CD4-positive, alpha-beta T cell treated with Interleukin-6 at 100 ng/mL for 8 hours (primary cell): Measurements from ENCODE around the gene ADAM8.
"Not testable (repeated sequence)": the region's sequence is repeated elsewhere in the genome, so short reads cannot be mapped to it uniquely, and the experiment has no call there.

Source experiments
- DNase-seq: peaks from one replicate; pipeline ENCODE4 v3.0.0-alpha.2; 2020; ENCODE audit warnings: mixed read lengths, low spot score

ADAM8 gene

DNA sequence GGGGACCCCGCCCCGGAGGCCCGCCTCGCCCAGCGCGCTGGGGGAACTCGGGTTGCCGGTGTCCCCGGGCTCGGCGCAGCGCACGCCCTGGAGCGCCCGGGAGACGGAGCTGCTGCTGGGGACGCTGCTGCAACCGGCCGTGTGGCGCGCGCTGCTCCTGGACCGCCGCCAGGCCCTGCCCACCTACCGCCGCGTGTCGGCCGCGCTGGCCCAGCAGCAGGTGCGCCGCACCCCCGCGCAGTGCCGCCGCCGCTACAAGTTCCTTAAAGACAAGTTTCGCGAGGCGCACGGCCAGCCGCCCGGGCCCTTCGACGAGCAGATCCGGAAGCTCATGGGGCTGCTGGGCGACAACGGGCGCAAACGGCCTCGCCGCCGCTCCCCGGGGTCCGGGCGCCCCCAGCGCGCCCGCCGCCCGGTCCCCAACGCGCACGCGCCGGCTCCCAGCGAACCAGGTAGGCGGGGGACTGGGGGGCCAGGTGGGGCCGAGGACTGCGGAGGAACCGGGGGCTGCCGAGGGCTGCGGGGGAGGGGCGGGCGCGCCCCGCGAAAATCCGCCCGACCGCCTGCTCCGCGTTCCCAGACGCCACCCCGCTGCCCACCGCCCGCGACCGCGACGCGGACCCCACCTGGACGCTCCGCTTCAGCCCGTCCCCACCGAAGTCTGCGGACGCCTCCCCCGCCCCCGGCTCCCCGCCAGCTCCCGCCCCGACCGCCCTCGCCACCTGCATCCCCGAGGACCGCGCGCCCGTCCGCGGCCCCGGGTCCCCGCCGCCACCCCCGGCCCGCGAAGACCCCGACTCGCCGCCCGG, 46.1 kb downstream of the ADAM8 start:
- DNase-seq = no peak

DNA sequence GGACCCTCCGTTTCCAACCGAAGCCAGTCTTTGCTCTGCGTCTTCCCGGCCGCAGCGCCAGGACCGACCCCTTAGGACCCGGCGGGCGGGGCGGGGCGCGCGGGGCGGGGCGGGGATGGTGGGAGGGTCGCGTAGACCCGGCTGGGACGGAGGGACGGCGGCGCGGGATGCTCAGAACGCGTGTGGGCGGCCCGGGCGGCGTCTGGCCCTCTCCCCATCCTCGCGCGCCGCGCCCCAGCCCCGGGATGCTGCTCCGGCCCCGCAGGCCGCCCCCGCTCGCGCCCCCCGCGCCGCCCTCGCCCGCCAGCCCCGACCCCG, 46.7 kb downstream of the ADAM8 start, which contains the start of gene UTF1:
UTF1 (plus strand) TSS at position 174 of the 318 bp plus-strand sequence; CDS start at position 246, 72 bp downstream.
- DNase-seq = no peak

- DNase-seq = no peak
Measured at GRCh38 chr10:133229265-133230043, 47.2 kb downstream of the ADAM8 start.

GRCh38 chr10:133227256-133227655, 49.4 kb downstream of the ADAM8 start:
- DNase-seq = no peak

DNA sequence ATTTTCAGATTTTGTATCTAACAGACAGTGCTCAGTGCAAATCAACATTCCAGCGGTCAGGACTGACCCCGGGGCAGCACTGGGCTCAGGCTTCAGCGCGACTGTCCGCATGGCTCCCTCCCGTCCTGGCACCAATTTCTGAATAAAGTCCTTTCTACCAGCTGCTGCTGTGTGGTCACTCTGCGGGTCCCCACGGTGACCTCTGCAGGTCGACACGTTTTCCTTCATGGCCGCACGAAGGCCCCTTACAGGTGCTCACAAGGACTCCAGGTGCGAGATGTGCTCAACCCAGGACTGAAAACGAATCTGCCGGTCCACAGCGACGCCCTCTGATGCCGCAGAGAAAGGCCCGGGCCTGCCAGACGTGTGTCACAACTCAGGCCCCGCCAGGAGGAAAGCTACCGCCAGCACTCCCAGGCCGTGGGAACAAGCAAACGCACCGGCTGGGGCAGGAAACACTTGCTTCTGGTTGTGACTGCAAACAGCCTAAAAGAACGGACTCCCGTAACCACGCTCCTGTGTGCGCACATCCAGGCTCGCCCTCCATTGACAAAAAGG, 50.3 kb downstream of the ADAM8 start:
- no peak for DNase-seq

DNA sequence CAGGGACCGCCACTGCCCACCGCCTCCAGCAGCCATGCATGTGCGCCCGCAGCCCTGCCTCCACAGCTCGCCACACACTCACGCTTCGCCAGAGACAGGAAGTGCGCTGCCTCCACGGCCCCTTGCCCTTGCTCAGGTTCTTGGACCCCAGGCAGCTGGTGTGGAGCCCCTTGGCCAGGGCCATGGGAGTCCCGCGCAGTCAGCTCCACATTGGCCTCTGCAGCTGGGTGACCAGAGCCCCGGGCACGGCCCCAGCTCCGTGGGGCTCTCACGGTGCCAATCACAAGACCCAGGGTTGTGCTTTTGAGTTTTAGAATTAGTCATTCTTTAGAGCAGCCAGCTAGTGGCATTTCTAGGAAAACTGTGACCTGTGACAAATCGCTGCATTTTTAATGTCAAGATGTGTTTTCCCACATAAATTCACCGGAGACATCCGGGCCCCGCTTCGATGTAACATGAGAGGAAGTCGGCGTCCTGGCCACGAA, 50.9 kb downstream of the ADAM8 start:
- no peak for DNase-seq

GRCh38 chr10:133224756-133225372, 51.8 kb downstream of the ADAM8 start:
- DNase-seq = no peak

DNA sequence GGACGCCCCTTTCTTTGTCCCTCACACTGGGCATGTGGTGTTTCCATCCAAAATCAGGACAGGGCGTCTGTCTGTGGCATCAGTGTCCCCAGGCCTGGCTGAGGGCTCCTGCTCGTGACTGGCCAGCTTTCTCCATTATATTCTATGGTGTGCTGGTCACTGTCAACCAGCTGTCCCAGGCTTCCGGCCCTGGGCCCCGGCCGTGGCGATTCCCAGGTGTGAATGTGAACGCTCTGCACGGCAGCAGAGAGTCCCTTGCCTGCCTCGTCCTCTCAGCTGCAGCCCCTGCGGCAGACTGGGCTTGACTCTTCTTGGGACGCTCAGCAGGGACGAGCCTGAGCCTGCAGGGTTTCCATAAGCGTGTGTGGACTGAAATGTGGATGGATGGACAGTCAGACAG, 52.6 kb downstream of the ADAM8 start:
- DNase-seq = no peak

- DNase-seq = not testable (repeated sequence)
Measured at GRCh38 chr10:133221756-133222155, 54.9 kb downstream of the ADAM8 start.

DNA sequence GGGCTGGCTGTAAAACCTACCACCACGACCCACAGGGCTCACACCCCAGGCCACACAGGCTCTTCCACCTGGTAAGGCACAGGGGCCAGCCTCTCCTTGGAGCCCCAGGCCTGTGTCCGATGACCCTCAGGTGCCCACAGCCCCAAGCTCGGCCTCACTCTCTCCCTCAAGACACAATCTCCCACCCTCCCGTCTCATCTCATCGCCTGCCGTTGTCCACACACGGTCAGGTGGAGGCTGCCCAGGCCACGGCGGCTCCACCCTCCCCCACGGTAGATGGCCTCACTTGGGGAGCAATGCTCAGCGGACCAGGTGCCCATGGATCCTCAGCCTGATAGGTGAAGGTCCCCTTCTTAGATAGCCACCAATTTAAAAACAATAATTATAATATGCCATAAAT, 55.3 kb downstream of the ADAM8 start:
- no peak for DNase-seq

DNA sequence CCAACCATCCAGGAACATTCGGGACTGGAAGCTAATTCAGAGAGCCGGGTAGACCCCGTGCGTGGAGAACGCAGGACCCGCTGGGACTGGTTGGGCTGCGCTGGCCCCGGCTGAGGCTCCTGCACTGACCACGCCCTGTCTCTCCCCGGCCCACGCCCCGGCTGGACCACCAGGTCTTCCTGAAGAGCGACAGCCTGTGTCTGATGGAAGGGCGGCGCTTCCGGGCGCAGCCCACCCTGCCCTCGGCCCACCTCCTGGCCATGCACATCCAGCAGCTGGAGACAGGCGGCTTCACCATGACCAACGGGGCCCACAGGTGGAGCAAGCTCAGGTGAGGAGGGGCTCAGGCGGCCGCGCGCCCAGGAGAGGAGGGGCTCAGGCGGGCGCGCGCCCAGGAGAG, 56.9 kb downstream of the ADAM8 start:
- DNase-seq = no peak

DNA sequence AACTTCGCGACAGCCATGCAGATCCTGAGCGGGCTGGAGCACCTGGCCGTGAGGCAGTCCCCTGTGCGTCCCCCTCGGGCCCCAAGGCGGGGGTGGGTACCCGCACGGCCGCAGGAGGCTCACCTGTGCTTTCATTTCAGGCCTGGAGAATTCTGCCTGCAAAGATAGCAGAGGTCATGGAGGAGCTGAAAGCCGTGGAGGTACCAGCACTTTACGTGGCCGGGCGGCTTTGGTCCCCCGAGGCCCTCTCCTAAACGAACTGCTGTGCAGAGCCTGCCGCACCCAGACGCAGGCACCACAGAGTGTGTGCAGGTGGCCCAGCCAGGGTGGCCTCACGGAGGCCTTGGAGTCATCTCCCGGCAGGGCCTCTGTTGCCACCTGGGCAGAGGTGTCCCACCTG, 57.8 kb downstream of the ADAM8 start:
- no peak for DNase-seq

DNA sequence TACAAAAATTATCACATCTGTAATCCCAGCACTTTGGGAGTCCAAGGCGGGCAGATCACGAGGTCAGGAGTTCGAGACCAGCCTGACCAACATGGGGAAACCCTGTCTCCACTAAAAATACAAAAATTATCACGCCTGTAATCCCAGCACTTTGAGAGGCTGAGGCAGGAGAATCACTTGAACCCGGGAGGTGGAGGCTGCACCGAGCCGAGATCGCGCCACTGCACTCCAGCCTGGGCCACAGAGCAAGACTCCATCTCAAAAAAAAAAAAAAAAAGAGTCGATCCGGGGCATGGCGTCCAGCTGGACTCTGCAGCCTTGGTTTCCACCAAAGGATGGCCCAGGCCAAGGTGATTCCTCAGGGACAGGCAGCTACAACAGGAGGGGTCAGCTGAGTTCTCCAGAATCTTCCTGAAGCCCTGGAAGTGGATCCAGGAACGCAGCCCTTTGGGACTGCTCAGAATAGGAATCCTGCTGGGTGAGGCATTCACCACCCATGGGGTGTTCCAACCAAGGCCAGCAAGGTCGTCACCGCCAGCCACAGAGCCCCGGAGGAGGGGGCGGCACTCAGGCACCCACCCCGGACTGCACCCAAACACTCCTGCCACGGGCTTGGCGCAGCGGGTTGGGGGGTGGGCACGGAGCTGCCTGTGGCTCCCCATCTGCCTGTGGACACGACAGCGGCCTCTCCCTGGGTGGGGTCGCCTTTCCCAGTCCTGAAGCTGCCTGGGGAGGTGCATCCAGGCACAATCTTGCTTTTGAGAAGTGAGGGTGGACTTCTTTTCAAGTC, 58.7 kb downstream of the ADAM8 start:
- DNase-seq = no peak

DNA sequence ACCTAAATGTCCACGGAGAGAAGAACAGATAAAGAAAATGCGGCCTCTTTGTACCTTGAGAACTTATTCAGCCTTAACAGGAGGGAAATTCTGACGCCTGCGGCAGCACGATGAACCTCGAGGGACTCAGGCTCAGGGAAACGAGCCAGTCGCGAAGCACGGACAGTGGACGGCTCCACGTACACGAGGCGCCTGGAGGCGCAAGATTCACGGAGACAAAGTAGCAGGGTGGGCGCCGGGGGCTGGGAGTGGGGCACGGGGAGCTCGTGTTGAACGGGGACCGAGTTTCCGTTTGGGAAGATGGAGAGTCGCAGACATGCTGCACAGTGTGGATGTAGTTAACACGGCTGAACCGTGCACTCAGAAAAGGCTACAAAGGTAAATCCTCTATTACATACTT, 59.9 kb downstream of the ADAM8 start:
- DNase-seq = no peak

GRCh38 chr10:133215586-133215985, 61.1 kb downstream of the ADAM8 start:
- DNase-seq = no peak

GRCh38 chr10:133214468-133215410, 61.9 kb downstream of the ADAM8 start:
- no peak for DNase-seq

DNA sequence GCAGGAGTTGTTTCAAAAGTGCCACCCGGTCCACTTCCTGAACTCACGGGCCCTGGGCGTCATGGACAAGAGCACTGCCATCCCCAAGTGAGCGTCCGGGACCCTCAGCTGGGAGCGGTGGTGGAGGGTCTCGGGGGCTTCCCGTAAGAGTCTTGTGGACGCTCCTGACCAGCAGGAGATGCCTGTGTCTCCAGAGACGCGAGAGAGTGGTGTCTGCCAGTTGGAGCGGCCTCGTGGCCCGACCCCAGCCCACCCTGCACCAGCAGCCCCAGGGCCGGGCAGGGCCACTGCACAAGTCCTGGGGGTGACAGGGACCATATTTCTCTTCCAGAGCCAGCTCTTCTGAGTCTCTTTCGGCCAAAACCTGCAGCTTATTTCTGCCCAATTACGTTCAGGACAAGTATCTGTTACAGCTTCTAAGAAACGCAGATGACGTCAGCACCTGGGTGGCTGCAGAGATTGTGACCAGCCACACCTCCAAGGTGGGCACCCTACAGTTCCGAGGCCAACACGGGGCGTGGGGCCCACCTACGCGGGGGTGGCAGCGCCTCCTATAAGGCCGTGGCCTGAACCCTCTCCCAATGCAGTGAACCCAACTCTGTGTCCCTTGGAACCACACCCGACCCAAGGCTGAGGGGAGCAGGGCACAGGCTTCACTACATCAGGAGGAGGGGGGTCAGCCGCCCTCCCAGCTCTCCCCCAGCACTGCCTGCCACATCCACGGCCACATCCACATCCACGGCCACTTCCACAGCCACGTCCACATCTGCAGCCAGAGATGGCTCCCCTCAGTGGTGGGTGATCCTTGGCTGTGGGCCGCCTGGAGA, 62.8 kb downstream of the ADAM8 start:
- DNase-seq = no peak

GRCh38 chr10:133212853-133213494, 63.7 kb downstream of the ADAM8 start:
- DNase-seq = no peak
